Right renal pelvis (tissue), 4 donors: ENCODE measurements around the gene ITSN2. TPM values are rescaled to one million over a fixed set of nuclear protein-coding genes. Genes with fewer than 3 reads are reported as not detected.
"Not testable (repeated sequence)": the region's sequence is repeated elsewhere in the genome, so short reads cannot be mapped to it uniquely, and the experiment has no call there.

Experiments
- DNase-seq, 4 donors: peaks; one replicate each; pipeline ENCODE4 v3.0.0-alpha.2; 2013; ENCODE audit warnings: low read depth in 4 of 4, low spot score in 3 of 4, missing footprints in 1 of 4
- polyA plus RNA-seq, 4 donors: library from polyadenylated mRNA; unstranded; fragments of 120-200 nt; gene quantifications; one replicate each; pipeline ENCODE4 v1.2.1, GENCODE V29; 2013; ENCODE audit not compliant: insufficient read length in 4 of 4

The ITSN2 gene
- polyA plus RNA-seq, 4 donors: 25.2 to 32.4 (median 28.8) TPM

DNA sequence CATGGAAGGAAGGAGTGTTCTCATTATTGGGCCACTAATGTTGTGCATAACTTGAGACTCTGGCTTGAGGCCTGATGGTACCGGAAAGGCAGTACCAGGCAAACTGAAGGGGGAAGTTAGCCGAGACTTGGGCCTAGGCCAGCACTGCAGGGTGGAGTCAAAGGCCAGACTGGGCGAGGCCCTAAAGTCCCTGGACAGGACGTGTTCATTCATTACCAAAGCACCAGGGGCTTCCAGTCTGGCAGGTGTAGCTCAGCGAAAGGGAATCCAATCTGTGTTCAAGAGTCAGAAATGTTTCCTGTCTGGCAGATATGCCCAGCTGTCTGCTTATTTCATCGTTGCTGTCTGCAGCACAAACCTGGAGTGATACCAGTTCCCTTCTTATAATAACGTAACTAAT, 4.7 kb upstream of the ITSN2 start:
- no peak for DNase-seq

DNA sequence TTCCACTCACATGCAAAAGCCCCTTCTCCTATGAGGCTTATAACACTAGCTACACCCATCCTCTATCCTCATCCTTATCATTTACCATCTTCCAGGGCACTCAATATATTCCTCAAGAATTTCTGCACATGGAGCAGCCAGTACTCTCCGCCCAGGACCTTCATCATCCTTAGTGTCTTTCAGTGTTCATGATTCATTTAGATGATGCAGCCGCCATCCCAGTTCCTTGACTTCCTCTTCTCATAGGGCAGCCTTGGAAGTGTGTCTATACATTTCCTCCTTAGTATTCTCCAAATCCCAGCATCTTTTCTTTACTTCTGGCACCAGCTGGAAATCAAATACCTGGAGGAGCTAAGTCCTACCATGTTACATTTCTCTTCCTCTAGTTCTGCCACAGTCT, 3.0 kb upstream of the ITSN2 start:
- no peak for DNase-seq

DNA sequence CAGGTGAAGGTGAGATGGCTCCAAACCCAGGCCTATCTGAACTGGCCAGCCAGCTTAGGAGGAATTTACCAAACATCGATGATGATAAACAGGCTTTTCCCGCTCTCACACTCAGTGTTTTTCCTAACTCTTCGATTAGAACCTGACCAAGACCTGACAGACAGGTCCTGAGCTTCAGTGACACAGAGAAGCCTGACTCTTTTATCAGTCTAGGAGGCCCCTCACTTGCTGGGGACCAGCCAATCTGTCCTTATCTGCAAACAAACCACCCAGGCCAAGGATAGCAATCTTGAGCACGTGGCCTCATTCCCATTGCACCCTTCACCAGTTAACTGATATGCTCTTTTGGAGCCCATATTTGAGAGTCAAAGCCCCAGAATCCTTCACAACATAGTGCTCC, 1.9 kb upstream of the ITSN2 start:
- no peak for DNase-seq

DNA sequence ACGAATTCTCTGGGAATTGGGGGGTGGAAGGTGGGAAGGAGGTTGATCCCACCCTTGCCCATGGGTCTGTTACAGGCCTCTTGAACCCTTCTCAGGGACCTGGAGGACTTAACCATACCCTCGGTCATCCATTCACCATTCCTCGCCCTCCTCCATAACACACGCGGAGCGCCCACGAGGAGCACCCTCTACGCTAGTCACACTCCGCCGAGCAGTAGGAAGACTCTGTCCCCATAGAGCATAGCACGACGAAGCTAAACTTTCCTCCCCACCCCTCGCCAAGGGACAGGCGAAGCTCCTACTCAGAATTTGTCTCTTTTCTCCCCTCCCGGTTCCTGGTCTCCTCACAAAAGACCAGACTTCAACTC, 611 bp upstream of the ITSN2 start:
- no peak for DNase-seq

DNA sequence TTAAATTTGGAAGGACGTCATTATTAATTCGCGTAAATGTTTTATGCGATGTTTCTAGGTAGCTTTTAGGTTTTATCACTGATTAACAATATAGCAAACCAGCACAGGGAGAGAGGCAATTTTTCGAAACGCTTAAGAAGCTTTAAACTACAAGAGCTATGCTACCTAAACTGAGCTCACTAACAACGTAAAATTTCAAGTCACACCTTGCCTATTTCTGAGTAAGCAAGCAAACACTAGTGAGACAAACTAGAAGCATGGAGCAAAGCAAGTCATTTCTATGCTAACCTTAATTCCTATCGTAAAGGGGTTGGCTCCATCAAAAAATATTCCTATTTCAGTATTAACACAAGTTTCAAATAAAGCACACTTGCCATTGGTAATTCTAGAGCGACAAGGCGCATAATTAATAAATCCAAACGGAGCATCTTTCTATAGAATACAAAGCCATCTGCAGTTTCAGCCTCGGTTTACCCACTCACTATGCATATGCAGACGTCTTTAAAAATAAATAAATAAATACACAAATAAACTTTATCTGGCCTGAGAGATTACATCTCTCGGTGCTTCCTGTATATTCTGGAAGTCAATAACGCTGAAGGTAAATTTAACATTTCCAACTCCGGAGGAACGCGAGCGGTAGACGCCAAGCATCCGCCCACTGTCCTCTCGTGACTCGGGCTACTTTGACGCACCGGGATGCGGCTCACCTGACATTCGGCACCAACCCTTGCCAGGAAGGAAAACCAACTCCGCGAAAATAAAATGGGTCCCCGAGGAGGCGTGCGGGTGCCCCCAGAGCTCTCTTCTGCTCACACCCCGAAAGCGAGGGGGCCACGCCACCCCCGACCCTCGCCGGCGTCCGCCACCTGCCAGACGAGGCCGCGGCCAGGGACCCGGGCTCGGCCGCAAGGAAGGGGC, 947 bp downstream of the ITSN2 start:
- no peak for DNase-seq

DNA sequence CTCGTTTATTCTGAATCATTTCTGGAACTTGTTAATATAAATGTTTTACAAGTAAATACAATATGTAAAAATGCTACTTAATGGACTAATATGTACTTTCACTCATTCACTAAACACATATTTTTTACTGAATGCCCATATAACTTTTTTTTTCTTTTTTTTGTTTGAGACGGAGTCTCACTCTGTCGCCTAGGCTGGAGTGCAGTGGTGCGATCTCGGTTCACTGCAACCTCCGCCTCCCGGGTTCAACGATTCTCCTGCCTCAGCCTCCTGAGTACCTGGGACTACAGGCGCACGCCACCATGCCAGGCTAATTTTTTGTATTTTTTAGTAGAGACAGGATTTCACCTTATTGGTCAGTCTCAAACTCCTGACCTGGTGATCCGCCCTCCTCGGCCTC, 2.6 kb downstream of the ITSN2 start:
- not testable (repeated sequence) for DNase-seq

DNA sequence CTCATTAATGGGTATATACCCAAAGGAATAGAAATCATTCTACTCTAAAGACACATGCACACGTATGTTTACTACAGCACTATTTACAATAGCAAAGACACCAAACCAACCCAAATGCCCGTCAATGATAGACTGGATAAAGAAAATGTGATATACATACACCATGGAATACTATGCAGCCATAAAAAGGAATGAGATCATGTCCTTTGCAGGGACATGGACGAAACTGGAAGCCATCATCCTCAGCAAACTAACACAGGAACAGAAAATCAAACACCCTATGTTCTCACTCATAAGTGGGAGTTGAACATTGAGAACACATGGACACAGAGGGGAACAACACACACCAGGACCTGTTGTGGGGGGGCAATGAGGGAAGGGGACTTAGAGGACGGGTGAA, 3.2 kb downstream of the ITSN2 start:
- not testable (repeated sequence) for DNase-seq

DNA sequence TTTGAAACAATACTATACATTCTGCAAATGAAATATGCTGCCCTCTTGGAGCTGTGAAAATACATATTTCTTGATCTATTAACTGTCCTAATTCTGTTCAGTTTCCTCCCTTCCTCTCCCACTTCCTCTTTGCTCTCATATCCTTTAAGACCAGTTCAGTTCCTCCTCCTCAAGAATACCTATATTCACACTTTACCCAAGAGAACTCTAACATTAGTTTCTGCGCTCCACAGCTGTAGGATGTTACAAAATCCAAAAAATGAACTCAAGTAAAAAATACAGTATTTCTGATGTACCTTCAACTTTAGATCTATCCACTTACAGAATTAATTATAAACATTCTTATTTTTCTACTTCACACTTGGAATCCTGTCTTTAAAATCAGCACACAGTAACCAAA, 5.4 kb downstream of the ITSN2 start:
- DNase-seq: no peak

DNA sequence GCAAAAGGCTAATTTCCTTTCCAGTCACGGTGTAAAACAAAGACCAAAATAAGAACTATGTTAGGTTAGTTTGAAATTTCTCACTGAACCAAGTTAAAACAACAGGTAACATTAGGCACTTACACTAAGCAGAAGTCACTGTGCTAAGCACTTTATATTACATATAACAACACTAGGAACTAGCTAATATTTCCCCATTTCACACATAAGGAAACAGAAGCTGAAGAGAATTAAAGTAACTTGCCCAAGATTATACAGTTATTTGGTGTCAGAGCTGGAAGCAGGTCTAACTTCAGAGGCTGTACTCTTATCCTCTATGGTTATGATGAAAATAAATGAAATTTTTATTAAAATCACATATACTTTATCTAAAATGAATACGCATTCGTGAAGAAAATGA, 5.9 kb downstream of the ITSN2 start:
- DNase-seq: no peak

DNA sequence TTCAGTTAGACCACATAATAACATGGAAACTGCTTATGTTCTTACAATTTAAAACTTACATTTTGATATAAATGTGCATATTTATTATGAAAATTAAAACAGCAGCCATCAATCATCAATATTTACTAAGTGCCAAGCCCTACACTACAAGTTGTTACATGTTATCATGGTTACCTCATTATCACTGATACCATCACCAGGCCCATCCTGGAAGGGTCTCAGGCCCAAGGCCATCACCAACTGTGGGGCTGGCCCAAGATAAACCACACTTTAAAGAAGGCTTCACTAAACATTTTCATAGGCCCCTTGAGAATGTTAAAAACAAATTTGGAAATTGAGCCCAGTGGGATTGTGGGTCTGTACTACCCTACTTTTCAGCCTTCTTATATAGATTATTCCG, 6.4 kb downstream of the ITSN2 start:
- no peak for DNase-seq

DNA sequence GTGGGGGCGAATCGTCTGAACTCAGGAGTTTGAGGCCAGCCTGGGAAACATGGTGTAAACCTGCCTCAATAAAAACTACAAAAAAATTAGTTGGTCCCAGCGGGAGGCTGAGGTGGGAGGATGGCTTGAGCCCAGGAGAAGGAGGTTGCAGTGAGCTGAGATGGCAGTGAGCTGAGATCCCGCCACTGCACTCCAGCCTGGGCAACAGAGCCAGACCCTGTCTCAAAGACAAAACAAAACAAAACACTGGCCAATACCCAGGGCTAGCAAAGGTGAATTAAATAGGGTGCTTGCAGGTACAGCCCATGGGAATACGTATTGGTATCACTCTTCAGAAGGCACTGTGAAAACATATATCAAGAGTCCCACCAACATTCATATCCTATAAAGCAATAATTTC, 7.0 kb downstream of the ITSN2 start:
- DNase-seq: no peak

DNA sequence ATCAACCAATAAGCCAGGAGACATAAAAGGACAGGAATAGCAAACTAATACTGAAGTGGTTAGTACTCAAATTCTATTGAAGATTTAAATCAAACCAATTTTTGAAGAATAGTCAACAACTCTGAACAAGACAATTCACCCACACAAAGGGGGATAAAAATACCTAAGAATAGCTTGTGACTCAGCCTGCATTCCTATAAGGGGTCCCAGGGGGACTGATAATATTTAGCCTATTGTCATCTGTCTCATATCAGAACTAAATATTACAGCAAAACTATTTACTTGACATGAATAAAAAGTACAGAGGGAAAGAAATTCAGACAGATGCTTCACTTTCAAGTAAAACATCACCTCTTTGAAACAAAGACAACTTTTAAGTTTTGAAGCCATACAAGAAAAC, 7.7 kb downstream of the ITSN2 start:
- no peak for DNase-seq

DNA sequence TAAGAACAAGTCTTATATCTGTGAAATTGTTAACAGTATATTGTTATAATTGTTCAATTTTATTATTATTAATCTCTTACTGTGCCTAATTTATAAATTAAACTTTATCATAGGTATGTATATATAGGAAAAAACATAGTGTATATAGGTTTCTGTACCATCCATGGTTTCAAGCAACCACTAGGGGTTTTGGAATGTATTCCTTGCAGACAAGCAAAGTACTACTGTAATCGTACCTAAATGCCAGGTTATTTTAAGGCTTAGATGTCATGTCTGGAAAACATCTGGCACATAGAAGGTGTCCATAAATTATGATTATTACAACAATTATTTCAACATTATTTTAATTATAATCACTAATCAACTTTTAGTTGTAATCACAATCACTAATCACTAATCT, 8.4 kb downstream of the ITSN2 start:
- DNase-seq: no peak

DNA sequence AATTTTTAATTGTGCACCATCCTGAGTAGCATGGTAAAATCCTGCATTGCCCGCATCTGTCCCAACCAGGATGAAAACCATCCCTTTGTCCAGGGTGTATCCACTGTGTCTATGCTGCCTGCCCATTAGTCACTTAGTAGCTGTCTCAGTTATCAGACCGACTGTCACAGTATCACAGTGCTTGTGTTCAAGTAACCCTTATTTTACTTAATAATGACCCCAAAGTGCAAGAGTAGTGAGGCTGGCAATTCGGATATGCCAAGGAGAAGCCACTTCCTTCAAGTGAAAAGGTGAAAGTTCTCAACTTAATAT, 8.8 kb downstream of the ITSN2 start:
- DNase-seq: no peak

DNA sequence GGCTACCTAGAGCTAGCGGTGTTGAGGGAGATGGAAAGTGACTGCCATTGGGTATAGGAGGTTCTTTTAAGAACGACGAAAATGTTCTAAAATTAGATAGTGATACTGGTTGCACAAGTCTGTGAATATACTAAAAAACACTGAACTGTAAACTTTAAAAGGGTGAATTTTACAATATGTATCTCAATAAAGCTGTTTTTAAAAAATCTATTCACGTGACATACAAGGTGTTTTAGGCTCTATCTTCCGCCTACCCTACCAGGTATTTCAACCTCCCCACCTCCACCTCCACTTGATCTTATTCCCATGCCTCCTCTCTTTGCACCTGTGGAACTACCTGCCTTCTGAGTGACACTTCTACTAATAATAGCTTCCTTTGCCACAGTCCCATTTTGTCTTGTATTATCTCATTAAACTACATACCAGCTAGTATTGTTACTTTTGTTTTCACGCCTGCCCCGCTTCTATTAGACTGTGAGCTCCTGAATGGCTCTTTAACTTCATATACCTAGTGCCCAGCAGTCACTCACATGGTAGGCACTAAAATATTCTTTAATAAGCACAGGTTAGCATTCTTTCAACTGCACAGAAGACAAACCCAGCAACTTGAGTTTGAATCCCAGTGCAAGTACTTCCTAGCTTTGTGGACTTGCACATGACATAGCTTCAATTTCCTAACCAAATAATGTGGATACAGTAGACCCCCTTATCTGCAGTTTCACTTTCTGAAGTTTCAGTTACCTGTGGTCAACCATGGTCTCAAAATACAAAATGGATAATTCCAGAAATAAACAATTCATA, 9.3 kb downstream of the ITSN2 start:
- DNase-seq: no peak

DNA sequence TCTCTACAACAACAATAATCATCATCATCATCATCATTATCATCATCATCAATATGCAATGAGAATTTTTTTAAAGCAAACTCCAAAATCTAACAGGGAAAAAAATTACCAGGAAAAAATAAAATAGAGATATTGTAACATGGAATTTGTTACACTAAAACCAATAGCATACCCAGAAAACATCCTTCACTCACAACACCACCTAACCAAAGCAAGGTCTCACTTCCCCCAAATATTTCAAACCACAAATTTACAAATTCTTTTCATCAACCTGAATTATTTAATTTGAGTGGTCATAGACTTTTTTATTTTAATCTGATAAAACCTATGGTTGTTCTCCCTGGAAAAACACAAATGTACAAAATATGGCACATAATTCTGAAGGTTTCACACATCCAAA, 11.2 kb downstream of the ITSN2 start:
- DNase-seq: no peak

DNA sequence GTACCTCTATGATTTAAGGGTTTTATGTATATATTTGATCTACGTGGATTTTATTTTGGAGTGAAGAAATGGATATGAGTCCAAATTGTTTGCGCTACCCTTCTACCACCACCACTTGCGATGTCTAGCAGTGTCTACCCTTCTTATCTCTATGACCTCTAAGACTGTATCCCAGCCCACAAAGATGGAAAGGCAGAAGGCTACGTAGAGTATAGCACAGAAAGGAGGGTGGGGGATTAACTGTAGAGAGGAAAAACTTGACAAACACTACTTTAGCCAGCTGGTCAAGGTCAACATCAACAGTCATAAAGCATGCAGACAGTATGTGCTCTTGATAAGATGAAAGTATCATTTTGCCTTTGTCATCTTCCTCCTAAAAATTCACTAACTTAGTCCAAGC, 14.4 kb downstream of the ITSN2 start:
- DNase-seq: no peak

DNA sequence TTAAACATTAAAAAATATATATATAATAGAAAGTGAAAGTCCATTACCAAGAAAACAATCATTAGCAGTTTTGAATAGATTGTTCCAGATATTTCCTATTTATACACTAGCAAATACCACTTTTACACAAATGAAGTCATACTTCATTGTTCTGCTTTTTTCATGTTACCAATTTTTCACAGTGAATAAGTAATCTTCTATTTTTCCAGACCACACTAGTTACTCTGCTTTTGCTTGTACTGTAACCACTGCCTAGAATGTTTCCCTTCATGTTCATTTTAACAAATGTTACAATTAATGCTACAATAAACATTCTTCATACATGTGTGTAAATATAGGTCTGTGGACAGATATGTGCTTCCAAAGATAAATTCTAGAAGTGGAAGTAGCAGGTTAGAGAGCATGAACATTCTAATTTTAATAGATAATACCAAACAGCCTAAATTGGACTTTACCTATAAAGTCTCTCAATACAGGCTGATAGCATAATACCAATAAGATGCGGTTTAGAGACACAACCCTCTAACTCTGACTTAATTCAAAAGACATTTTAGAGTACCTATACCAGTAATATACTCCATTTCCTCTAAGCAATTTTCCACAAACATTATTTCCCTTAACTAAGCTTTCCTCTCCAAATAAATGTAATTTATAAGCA, 17.0 kb downstream of the ITSN2 start:
- no peak for DNase-seq

DNA sequence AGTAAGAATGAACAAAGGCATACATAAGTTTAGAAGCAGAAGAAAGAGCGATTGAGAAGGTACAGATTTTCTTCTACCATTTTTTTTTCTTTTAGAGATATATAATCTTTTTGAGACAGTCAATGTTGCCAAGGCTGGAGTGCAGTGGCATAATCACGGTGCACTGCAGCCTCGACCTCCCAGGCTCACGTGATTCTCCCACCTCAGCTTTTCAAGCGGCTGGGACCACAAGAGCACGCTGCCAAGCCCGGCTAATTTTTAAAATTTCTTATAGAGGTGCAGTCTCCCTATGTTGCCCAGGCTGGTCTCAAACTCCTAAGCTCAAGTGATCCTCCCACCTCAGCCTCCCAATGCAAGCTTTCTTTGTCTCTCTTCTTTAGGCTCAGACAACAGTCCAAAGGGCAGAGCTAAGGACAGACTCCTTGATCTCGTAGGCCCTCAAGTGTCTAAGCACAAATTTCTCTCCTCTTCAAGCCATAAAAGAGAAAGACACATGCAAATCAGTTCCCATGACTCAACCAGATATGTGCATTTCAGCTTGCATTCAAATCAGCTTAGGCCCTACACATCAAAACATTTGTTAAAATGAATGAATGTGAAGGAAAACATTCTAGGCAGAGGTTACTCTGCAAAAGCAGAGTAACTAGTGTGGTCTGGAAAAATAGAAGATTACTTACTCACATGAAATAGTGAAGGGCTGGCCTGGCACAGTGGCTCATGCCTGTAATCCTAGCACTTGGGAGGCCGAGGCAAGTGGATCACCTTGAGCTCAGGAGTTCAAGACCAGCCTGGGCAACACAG, 18.0 kb downstream of the ITSN2 start:
- no peak for DNase-seq

DNA sequence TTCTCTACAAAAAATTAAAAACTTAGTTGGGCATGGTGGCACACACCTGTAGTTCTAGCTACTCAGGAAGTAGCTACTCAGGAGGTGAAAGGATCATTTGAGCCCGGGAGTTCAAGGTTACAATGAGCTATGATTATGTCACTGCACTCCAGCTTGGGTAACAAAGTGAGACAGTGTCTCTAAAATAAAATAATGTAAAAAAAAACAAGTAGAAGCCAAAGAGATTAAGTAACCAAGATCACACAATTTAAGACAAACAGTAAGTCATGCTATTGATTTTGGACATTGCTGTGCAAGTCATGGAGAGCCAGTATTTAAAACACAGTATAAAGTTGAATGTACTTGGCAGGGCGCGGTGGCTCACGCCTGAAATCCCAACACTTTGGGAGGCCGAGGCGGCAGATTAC, 20.5 kb downstream of the ITSN2 start:
- DNase-seq: no peak

DNA sequence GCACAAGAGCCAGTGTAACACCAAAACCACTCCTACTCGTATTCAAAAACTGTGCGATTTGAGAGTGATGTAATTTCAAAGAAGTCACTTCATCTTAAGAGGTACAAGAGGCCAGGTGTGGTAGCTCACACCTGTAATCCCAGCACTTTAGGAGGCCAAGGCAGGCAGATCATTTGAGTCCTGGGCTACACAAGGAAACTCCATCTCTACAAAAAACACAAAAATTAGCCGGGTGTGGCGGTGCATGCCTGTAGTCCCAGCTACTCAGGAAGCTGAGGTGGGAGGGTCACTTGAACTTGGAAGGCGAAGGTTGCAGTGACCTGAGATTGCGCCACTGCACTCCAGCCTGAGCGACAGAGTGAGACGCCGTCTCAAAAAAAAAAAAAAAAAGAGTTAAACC, 21.2 kb downstream of the ITSN2 start:
- DNase-seq: not testable (repeated sequence)
